Measurements from ENCODE around the gene GLYR1. TPM values are rescaled to one million over a fixed set of nuclear protein-coding genes. Genes with fewer than 3 reads are reported as not detected.
"Not testable (repeated sequence)": the region's sequence is repeated elsewhere in the genome, so short reads cannot be mapped to it uniquely, and the experiment has no call there.

GLYR1 gene
- total RNA-seq, 5 donors from 2014 or later (not counting 1 experiment from before 2014, with no cell fraction given) = 95.5 to 106 (median 102) TPM

DNA sequence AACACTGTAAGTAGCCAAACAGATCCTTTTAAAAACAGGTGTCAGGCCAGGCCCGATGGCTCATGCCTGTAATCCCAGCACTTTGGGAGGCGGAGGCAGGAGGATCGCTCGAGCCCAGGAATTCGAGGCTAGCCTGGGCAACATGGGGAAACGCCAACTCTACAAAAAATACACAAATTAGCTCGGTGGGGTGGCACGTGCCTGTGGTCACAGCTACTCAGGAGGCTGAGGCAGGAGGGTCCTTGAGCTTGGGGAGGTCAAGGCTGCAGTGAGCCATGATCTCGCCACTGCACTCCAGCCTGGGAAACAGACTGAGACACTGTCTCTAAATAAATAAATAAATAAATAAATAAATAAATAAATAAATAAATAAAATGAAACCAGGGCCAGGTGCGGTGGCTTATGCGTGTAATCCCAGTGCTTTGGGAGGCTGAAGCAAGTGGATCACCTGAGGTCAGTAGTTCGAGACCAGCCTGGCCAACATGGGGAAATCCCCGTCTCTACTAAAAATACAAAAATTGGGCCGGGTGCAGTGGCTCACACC, 62.6 kb downstream of the GLYR1 start:
- H3K4me1 Mint-ChIP-seq; H3K4me3 ChIP-seq (ENCODE audit: control insufficient read depth in 1 of 2, extremely low read depth in 1 of 2, low read length in 1 of 2); H3K27ac ChIP-seq (ENCODE audit: low read length); CTCF ChIA-PET; H3K9me3 ChIP-seq; H3K36me3 Mint-ChIP-seq; H3K4me3 Mint-ChIP-seq; POLR2A ChIA-PET; DNase-seq; H3K4me1 ChIP-seq (ENCODE audit: control insufficient read depth in 1 of 2, extremely low read depth in 1 of 2, insufficient read depth in 2 of 2, low read length in 2 of 2); H3K36me3 ChIP-seq (ENCODE audit: control insufficient read depth in 2 of 2, extremely low read depth in 1 of 2, insufficient read depth in 1 of 2, low read length in 1 of 2); ATAC-seq (replicated peaks in 1 of 4); H3K27ac Mint-ChIP-seq; H3K27me3 Mint-ChIP-seq; H3K9me3 Mint-ChIP-seq; H3K27me3 ChIP-seq (replicated peaks in 1 of 2; ENCODE audit: control insufficient read depth in 2 of 2, extremely low read depth in 1 of 2, insufficient read depth in 2 of 2, low read length in 1 of 2): not testable (repeated sequence)
- 94% methylated on average over 8 of the region's 14 CpGs for WGBS (ENCODE audit: insufficient coverage)

DNA sequence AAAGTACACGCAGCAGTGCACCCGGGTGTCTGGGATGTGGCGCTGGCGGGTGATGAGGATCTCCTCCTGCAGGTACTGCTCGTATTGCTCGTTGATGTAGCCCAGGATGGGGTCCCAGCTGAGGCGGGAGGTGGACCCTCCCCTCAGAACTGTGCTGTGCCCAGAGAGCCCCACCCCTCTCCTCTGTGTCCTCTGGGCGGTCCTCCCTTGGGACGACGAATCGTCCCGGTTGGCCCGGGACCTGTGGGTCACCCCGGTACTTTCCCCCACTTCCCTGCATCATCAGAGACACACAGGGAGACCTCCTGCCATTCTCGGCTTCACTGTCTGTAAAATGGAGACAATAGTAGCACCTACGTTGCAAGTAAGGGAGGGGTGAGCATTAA, 63.1 kb downstream of the GLYR1 start:
- POLR2A ChIA-PET = no interaction called here
- CTCF ChIA-PET = no interaction called here
- DNase-seq = no peak

DNA sequence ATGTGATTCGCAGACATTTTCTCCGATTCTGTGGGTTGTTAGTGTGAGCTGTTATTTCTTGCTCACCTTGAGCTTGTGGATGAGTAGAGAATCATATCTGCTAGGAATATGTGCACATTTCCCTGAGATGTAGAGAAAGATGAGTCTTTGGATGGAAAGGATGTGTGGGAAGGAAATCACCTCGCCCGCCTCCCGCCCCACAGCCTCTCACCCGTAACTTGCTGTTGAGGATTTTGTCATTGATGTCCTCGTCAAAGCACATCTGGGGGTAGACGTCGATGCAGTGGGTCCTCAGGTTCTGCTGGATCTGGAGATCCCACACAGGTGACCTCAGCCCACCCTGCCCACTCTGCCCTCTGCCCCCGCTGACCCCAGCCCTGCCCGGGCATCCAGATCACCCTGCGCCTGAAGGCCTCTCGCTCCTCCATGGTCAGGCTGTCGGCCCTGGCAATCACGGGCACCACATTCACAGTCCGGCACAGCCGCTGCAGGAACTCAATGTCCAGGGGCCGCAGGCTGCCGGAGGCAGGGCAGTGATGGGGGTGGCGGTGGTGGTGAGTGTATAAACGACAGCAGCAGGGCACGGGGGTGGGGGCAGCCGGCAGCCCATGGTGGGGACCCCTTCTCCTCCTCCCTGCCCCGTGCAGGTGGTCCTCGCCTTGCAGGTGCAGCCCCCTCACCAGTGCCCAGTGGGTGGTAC, 63.7 kb downstream of the GLYR1 start:
- H3K27me3 ChIP-seq (replicated peaks in 1 of 2; ENCODE audit: control insufficient read depth in 2 of 2, extremely low read depth in 1 of 2, insufficient read depth in 2 of 2, low read length in 1 of 2) = peaks cover 0 to 3% of the 10 kb centered on the region in 2 experiments
- no peak for DNase-seq
- ChIA-PET CTCF (no interaction called here), POLR2A (no interaction called here)
- Mint-ChIP-seq H3K27ac (no peak overlapping the region), H3K27me3 (peaks cover 0 to 2% of the 10 kb centered on the region in 2 donors), H3K9me3 (no peaks in the 10 kb centered on the region), H3K36me3 (no peaks in the 10 kb centered on the region), H3K4me3 (no peak overlapping the region), H3K4me1 (no peaks in the 10 kb centered on the region)
- H3K36me3 ChIP-seq (ENCODE audit: control insufficient read depth in 2 of 2, extremely low read depth in 1 of 2, insufficient read depth in 1 of 2, low read length in 1 of 2) = no peaks in the 10 kb centered on the region
- 89% methylated on average over 10 of the region's 25 CpGs for WGBS (ENCODE audit: insufficient coverage)
- no peak for ATAC-seq (replicated peaks in 1 of 4)
- no peaks in the 10 kb centered on the region for H3K9me3 ChIP-seq
- H3K4me1 ChIP-seq (ENCODE audit: control insufficient read depth in 1 of 2, extremely low read depth in 1 of 2, insufficient read depth in 2 of 2, low read length in 2 of 2) = no peaks in the 10 kb centered on the region
- no peak overlapping the region for H3K27ac ChIP-seq (ENCODE audit: low read length)
- no peak overlapping the region for H3K4me3 ChIP-seq (ENCODE audit: control insufficient read depth in 1 of 2, extremely low read depth in 1 of 2, low read length in 1 of 2)

More for the DNA sequence above, 63.1 kb downstream of the GLYR1 start:
- Mint-ChIP-seq H3K4me3 (no peak overlapping the region), H3K4me1 (no peaks in the 10 kb centered on the region), H3K36me3 (no peaks in the 10 kb centered on the region), H3K27me3 (peaks cover 0 to 2% of the 10 kb centered on the region in 2 donors), H3K27ac (no peak overlapping the region), H3K9me3 (no peaks in the 10 kb centered on the region)
- Histone ChIP-seq H3K4me1 (ENCODE audit: control insufficient read depth in 1 of 2, extremely low read depth in 1 of 2, insufficient read depth in 2 of 2, low read length in 2 of 2) (no peaks in the 10 kb centered on the region), H3K27ac (ENCODE audit: low read length) (no peak overlapping the region), H3K9me3 (no peaks in the 10 kb centered on the region), H3K27me3 (replicated peaks in 1 of 2; ENCODE audit: control insufficient read depth in 2 of 2, extremely low read depth in 1 of 2, insufficient read depth in 2 of 2, low read length in 1 of 2) (peaks cover 0 to 3% of the 10 kb centered on the region in 2 experiments), H3K36me3 (ENCODE audit: control insufficient read depth in 2 of 2, extremely low read depth in 1 of 2, insufficient read depth in 1 of 2, low read length in 1 of 2) (no peaks in the 10 kb centered on the region), H3K4me3 (ENCODE audit: control insufficient read depth in 1 of 2, extremely low read depth in 1 of 2, low read length in 1 of 2) (no peak overlapping the region)
- WGBS (ENCODE audit: insufficient coverage) = 82% methylated on average over 8 of the region's 16 CpGs
- ATAC-seq (replicated peaks in 1 of 4) = no peak

DNA sequence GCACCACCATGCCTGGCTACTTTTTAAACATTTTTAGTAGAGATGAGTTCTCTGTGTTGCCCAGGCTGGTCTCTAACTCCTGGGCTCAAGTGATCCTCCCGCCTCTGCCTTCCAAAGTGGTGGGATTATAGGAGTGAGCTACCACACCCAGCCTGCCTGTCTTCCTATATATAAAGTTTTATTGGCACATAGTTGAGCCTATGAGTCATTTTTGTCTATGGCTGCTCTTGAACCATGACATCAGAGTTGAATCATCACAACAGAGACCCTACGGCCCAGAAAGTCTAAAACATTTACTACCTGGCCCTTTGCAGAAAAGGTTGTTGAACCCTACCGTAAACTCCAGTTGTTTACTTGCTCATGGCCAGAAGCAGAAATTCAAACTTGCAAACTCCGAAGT, 66.9 kb downstream of the GLYR1 start:
- DNase-seq (no peak), ATAC-seq (replicated peaks in 1 of 4) (no peak)
- Histone ChIP-seq H3K36me3 (ENCODE audit: control insufficient read depth in 2 of 2, extremely low read depth in 1 of 2, insufficient read depth in 1 of 2, low read length in 1 of 2) (no peaks in the 10 kb centered on the region), H3K27ac (ENCODE audit: low read length) (no peak overlapping the region), H3K9me3 (no peaks in the 10 kb centered on the region), H3K4me3 (ENCODE audit: control insufficient read depth in 1 of 2, extremely low read depth in 1 of 2, low read length in 1 of 2) (no peak overlapping the region), H3K4me1 (ENCODE audit: control insufficient read depth in 1 of 2, extremely low read depth in 1 of 2, insufficient read depth in 2 of 2, low read length in 2 of 2) (no peaks in the 10 kb centered on the region), H3K27me3 (replicated peaks in 1 of 2; ENCODE audit: control insufficient read depth in 2 of 2, extremely low read depth in 1 of 2, insufficient read depth in 2 of 2, low read length in 1 of 2) (peaks cover 0 to 3% of the 10 kb centered on the region in 2 experiments)
- H3K36me3 Mint-ChIP-seq = no peaks in the 10 kb centered on the region
- H3K27ac Mint-ChIP-seq = no peak overlapping the region
- no peak overlapping the region for H3K4me3 Mint-ChIP-seq
- WGBS (ENCODE audit: insufficient coverage) = 94% methylated on average over 3 of the region's 4 CpGs
- CTCF ChIA-PET = interaction anchor here in 1 of 2 donors (0.5 kb wide), 1 partner anchor 367 kb away, joined by 3 read pairs; no protein-coding TSS in a partner anchor
- POLR2A ChIA-PET = no interaction called here
- H3K27me3 Mint-ChIP-seq = peaks cover 0 to 2% of the 10 kb centered on the region in 2 donors
- no peaks in the 10 kb centered on the region for H3K9me3 Mint-ChIP-seq
- H3K4me1 Mint-ChIP-seq = no peaks in the 10 kb centered on the region

DNA sequence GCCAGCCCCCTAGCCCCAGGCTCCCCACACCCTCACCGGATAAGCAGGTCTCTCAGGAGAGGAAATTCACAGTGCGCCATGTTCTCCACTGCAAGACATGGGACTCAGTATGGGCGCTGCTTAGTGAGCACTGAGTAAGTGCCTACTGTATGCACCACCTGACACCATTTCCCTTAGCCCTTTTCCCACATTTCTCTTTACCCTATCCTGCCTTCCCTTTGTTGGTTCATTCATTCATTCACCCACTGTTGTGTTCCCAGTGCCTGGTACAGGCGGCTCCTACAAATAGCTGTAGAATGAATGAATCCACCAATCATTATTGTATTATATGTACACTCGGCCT, 69.1 kb downstream of the GLYR1 start:
- CTCF ChIA-PET = no interaction called here
- H3K27ac ChIP-seq (ENCODE audit: low read length) = no peak overlapping the region
- Mint-ChIP-seq H3K9me3 (no peaks in the 10 kb centered on the region), H3K27ac (no peak overlapping the region), H3K4me3 (no peak overlapping the region), H3K36me3 (no peaks in the 10 kb centered on the region), H3K27me3 (no peaks in the 10 kb centered on the region), H3K4me1 (no peaks in the 10 kb centered on the region)
- no peaks in the 10 kb centered on the region for H3K4me1 ChIP-seq (ENCODE audit: control insufficient read depth in 1 of 2, extremely low read depth in 1 of 2, insufficient read depth in 2 of 2, low read length in 2 of 2)
- H3K9me3 ChIP-seq = no peaks in the 10 kb centered on the region
- WGBS (ENCODE audit: insufficient coverage) = 93% methylated on average over 3 of the region's 5 CpGs
- no peaks in the 10 kb centered on the region for H3K36me3 ChIP-seq (ENCODE audit: control insufficient read depth in 2 of 2, extremely low read depth in 1 of 2, insufficient read depth in 1 of 2, low read length in 1 of 2)
- POLR2A ChIA-PET = no interaction called here
- H3K27me3 ChIP-seq (replicated peaks in 1 of 2; ENCODE audit: control insufficient read depth in 2 of 2, extremely low read depth in 1 of 2, insufficient read depth in 2 of 2, low read length in 1 of 2) = no peaks in the 10 kb centered on the region
- H3K4me3 ChIP-seq (ENCODE audit: control insufficient read depth in 1 of 2, extremely low read depth in 1 of 2, low read length in 1 of 2) = no peak overlapping the region
- no peak for ATAC-seq (replicated peaks in 1 of 4)
- DNase-seq = no peak

DNA sequence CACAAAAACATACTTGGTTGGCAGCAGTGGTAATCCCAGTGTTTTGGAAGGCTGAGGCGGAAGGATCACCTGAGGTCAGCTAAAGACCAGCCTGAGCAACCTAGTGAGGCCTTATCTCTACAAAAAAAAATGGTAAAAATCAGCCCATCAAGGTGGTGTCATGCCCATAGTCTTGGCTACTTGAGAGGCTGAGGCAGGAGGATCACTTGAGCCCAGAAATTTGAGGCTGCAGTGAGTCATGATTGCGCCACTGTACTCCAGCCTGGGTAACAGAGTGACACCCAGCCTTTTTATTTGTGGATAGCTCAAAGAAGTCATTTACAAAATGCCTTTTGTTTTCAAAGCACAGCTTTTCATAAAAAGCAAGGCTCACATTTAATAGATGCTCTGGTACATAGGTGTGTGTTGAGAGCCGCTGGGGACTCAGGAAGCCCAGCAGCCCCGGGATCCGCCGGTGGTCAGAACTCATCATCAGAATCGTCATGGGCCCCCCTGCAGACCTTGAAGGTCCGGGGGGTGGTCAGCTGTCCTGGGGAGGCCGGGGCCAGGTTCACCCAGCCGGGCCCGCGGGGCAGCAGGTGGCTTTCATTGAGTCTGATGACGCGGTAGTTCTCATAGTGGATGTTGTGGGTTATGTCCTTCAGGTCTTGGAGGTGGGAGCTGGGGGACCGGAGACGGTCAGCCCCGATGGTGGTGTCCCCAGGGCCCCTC, 69.6 kb downstream of the GLYR1 start:
- ATAC-seq (replicated peaks in 1 of 4) = no peak
- Mint-ChIP-seq H3K27me3 (no peaks in the 10 kb centered on the region), H3K4me3 (no peak overlapping the region), H3K36me3 (no peaks in the 10 kb centered on the region), H3K4me1 (no peaks in the 10 kb centered on the region), H3K27ac (no peak overlapping the region), H3K9me3 (no peaks in the 10 kb centered on the region)
- no peaks in the 10 kb centered on the region for H3K9me3 ChIP-seq
- DNase-seq = no peak
- no peaks in the 10 kb centered on the region for H3K27me3 ChIP-seq (replicated peaks in 1 of 2; ENCODE audit: control insufficient read depth in 2 of 2, extremely low read depth in 1 of 2, insufficient read depth in 2 of 2, low read length in 1 of 2)
- H3K4me3 ChIP-seq (ENCODE audit: control insufficient read depth in 1 of 2, extremely low read depth in 1 of 2, low read length in 1 of 2) = no peak overlapping the region
- H3K27ac ChIP-seq (ENCODE audit: low read length) = no peak overlapping the region
- no peaks in the 10 kb centered on the region for H3K36me3 ChIP-seq (ENCODE audit: control insufficient read depth in 2 of 2, extremely low read depth in 1 of 2, insufficient read depth in 1 of 2, low read length in 1 of 2)
- WGBS (ENCODE audit: insufficient coverage) = 86% methylated on average over 6 of the region's 17 CpGs
- ChIA-PET POLR2A (no interaction called here), CTCF (no interaction called here)
- no peaks in the 10 kb centered on the region for H3K4me1 ChIP-seq (ENCODE audit: control insufficient read depth in 1 of 2, extremely low read depth in 1 of 2, insufficient read depth in 2 of 2, low read length in 2 of 2)

Measured in T-cell (primary cell).